Activated CD4-positive, alpha-beta T cell treated with anti-CD3 and anti-CD28 coated beads, Interleukin-2, amount 50 U/mL, for 1 hour (primary cell): Measurements from ENCODE around the gene SLIT3.
"Not testable (repeated sequence)": the region's sequence is repeated elsewhere in the genome, so short reads cannot be mapped to it uniquely, and the experiment has no call there.

Experiments
- DNase-seq: peaks from one replicate; pipeline ENCODE4 v3.0.0-alpha.2; 2020

Gene SLIT3

DNA sequence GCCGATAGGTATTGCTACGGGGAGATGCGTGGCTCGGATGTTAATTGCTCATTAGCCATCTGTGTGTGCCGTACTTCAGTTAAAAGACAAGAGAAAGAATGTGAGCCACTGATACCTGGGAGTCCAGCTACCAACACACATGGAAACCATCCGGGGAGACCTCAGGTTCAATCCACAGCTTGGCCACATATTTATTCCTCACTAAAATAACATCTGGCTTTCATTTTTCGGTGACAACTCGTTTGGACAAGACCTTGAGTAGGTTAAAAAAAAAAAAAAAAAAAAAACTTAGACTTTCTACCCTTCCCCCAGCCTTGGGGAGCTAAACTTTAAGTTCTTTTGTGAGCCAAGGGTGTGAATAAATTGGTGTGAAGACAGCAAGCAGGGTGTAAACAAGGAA is 84.1 kb downstream of the SLIT3 start:
- no peak for DNase-seq

DNA sequence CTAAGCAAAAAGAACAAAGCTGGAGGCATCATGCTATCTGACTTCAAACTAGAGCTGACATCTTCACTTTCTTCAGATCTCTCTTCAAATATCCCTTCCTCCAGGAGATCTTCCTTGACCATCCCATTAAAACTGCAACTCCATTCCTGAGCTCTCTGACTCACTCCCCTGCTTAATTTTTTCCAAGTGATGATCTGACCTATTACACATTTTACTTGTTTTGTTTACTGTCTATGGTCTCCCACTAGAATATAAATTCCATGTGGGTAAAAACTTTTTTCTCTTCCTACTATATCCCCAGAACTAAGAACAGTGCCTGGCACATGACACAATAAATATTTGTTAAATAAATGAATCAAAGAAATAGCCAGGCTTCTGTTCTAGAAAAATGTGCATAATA is 87.5 kb downstream of the SLIT3 start:
- no peak for DNase-seq

DNA sequence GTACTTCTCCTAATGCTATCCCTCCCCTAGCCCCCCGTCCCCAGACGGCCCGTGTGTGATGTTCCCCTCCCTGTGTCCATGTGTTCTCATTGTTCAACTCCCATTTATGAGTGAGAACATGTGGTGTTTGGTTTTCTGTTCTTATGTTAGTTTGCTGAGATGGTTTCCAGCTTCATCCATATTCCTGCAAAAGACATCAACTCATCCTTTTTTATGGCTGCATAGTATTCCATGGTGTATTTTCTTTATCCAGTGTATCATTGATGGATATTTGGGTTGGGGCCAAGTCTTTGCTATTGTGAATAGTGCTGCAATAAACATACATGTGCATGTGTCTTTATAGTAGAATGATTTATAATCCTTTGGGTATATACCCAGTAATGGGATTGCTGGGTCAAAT is 89.2 kb downstream of the SLIT3 start:
- not testable (repeated sequence) for DNase-seq

DNA sequence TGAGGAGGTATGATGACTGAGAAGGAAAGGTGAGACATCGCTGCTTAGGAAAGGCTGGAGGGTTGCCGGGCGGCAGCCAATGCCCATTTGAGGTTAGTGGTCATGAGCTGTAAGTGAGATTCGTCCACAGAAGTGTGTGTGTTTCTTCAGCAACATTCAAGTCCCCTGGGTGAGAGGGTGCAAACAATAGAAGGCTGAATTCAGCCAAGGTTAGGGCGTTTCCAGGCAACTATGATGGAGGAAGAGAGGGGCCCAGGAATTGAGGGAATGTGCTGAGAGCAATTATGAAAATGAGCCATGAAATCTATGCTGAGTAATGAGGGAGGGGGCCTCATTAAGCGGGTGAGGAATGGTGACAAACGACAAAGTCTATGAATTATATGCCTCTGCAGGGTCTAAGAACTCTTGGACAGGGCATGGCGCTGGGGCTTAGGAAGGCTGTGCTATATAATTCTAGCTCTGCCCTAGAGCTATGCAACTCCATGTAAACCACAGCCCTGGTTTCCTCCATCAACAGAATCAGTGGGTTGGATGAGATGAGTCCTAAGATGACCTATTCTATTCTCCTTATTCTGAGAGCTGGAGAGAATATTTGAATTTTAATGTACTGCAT is 96.0 kb downstream of the SLIT3 start:
- no peak for DNase-seq

DNA sequence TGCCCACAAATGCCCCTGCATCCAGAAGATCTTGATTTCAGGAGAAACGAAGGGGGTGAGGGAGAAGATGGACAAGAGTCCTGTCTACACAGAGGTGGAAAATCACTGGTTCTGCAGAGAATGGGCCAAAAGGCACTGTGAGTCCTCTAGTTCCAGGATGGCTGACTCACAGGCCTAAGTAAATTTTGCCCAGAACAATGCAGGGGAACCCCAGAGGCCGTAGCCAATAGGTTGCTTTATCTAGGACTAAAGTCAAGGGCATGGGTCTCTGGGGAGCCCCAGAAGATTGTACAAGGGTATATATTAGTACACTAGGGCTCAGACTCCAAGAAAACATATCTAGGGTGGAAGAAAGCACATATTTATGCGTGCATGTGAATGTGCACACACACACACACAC is 98.0 kb downstream of the SLIT3 start:
- DNase-seq, result no peak

DNA sequence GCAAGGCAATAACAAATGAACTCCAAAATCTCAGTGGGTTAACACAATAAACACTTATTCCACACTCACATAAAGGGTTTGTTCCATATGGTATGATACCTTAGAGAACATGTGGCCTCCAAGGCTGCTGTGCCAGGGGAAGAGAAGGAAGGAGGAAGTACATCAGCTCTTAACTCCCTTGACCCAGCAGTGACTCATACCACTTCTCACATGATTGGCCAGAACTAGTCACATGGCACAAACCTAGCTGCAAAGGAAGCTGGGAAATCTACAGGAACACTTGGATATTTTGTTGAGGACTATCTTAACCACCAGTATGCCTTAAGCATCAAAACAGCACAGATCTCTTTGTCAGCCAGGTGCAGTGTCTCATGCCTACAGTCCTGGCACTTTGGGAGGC is 99.3 kb downstream of the SLIT3 start:
- no peak for DNase-seq

DNA sequence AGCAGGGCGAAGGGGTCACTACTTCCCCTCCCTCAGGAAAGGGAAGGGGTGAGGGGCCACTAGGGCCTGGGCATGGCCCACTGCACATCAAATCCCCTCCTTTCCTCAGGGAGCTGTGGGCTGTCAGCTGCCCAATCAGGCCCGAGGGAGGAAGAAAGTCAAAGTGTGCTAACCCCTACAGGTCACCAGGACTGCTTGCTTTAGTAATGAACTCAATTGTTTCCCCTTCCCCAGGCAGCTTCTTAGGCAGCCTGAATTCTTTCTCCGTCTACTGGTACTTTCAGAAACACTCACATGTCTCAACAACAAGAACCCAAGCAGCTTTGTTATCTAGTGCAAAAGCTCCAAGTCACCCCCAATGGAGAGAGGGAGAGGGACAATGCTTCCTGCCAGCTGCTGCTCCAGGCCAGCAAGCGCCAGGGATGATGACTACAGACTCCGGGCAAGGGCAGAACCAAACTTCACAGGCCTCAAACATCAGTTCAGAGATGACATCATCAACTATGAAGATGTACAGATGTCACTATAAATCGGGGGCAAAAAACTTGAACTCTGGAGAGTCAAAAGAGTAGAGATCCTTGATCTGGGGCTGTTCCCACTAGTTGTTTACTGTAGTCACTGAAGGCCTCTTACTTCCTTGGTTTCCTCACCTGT is 100.7 kb downstream of the SLIT3 start:
- DNase-seq, result no peak

DNA sequence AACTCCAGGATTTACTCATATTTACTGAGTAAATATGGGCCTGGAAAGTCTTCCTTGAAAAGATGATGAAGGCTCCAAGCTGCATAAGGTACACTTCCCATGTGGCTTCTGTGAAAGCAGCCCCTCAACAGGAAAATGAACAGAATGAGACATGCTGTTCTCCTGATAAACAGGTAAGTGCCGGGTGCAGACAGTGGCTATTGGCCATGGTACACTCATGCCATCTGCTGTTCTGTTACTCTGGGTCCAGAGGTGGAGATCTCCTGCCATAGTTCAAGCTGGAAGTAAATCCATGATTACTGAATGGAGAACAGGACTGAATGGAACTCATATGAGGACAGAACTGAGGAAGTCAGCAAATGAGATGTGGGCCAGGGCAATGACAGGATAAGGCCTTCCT is 103.6 kb downstream of the SLIT3 start:
- DNase-seq, result no peak

DNA sequence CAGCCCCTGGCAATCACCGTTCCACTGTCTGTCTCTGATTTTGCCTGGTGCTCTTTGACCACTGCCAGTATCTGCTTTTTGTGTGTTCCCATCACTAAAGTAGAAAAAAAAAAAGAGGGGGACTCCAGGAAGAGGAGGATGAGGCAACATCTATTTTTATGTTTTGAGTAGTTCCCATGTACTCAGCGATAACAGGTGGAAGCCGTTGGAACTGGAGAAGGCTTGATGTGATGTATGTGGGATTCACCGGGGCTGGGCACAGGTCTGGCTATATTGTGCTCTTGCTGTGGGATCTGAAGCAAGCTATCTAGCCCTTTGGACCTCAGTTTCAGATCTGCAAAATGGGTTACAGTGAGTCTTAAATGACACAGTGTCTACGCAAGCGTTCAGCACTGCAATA is 104.9 kb downstream of the SLIT3 start:
- no peak for DNase-seq

DNA sequence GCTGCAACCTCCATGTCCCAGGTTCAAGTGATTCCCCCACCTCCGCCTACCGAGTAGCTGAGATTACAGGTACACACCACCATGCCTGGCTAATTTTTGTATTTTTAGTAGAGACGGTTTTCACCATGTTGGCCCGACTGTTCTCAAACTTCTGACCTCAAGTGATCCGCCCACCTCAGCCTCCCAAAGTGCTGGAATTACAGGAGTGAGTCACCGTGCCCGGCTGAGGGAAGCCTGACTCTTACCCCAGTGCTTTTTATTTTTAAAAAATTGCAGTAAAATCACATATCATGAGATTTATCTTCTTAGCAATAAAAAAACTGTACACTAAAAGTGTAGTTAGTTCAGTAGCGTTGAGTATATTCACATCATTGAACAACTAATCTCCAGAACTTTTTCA is 105.3 kb downstream of the SLIT3 start:
- DNase-seq, result no peak

DNA sequence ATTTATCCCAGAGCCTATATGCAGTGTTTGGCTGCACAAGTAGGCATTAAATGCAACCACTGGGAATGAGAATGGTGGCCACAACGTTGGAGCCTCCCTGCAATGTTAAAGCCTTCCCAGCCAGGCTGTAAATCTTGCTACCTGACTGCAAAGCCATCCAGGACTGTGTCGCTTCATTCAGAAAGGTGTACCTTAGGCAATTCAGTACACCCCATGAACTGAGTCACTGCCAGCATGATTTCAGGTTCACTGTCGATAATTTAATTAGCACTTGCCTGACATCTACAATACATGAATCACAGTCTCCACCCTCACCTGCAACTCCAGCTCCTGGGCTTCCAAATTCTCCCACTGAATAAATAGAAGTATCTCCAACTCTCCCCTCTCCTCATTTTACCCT is 108.4 kb downstream of the SLIT3 start:
- DNase-seq, result no peak

DNA sequence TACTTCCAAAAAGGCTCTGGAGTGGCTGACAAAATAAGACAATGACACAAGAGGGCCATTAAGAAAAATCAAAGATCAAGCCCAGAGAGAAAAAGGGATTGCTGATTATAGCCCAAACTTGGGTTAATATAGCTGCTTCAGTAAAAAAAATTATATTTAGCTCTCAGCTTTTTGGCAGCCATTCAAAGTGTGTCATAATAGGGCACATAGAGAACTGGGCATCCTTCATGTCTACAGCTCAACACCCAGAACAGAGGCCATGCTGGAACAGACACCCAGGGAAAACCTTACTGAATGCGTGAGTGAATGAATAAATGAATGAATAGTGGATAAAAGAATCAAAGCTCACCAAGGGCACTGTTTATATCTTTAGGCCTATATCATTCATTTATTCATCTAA is 110.1 kb downstream of the SLIT3 start:
- no peak for DNase-seq

DNA sequence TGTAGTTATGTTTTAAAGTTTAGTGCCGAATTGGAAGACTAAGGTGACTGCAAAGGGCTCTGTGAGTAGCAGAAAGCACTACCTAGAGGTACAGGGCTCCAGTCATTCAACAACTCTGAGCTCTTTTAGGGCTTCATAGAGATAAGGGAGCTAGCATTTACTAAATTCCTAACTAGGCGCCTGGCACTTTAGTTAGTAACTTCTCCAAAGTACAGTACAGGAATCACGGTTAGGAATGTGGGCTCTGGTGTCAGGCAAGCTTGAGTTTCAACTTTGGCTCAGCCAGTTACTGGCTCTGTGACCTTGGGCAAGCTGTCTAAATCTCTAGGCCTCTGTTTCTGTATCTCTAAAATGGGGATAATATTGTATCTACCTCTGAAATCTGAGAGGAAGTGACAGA is 115.3 kb downstream of the SLIT3 start:
- no peak for DNase-seq

DNA sequence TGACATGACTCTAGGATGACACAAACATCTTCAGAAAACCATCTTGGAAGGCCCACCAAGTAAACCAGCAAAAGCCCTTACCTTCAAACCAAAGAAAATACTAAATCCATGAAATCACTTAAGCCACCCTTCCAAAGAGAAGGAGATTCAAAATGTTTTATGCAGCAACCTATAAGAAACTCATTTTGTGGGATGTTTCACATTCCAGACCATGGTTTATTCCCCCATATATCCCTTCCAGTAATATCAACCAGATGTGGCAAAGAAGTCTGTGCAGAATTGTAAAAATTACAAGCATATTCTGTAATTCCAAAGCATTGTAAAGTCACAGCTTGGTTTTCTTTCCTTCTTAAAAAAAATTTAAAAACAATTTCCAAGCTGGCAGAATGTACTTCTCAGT is 117.4 kb downstream of the SLIT3 start:
- no peak for DNase-seq

DNA sequence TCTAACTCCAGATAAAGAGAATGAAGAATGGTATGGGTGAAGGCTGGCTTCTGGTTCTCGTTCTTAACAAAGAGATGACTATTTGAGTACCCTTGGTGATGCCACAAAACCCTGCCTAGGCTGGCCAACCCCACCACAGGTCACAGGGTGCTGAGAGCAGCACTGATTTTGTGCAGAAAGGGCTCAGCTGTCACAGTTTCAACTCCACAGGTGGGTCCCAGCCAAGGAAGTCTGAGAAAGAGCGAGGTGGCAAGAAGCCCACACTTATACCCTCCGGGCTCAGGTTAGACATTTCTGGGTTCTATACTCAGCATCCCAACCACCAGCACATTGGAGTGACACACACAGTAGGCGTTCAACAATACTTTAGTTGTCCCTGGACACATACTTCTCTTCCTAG is 118.1 kb downstream of the SLIT3 start:
- DNase-seq, result no peak

DNA sequence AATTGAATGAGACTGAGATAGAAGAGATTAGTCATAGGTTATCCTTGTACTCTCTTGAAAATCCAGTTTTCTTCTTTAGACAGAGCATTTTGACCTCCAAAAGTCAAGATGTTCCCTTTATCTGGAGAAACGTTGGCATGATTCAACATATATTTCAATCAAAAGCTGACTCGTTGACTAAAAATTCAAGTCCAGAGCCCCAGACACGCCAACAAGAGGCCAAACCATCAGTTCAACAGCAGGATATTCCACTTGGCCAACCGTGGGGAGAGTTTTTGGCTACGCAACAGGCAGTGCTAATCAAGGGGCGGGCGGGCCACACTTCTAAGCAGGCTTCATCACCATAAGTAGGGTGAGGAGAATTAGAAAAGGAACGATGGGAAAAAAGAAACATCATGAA is 119.1 kb downstream of the SLIT3 start:
- DNase-seq, result no peak

DNA sequence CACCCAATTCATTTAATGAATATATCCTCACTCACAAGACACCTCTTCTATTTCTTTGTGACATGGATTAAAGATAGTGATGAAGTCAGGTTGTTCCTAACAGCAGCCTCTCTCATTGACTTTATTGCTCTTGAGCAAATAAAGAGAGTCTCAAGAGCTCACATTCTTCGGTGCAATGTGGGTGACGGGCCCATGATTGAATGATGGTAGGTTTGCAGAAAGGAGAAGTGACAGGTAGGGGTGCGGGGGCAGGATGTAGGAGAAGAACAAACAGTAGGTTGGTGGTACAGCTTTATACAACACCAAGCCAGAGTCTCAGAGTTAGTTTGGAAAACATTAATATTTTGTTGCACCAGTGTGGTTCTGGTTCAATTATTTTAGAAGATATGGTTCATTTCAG is 122.2 kb downstream of the SLIT3 start:
- DNase-seq, result no peak

DNA sequence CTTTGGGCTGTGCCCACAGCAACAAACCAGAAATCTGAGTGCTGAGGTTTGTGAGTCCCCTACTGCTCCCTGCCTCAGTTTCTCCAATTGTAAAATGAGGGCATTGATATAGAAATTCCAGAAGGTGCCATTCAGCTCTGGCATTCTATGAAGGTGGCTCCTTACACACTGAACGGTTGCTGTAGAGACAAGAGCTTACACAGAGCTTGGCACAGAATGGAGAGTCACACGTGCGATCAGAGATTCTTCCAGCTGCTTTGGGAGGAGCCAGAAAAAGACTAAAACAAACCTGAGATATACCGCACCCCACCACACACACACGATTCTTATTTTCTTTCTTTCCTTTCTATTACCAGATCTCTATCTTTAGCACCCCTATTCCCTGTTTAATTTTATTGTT is 122.7 kb downstream of the SLIT3 start:
- DNase-seq, result no peak

DNA sequence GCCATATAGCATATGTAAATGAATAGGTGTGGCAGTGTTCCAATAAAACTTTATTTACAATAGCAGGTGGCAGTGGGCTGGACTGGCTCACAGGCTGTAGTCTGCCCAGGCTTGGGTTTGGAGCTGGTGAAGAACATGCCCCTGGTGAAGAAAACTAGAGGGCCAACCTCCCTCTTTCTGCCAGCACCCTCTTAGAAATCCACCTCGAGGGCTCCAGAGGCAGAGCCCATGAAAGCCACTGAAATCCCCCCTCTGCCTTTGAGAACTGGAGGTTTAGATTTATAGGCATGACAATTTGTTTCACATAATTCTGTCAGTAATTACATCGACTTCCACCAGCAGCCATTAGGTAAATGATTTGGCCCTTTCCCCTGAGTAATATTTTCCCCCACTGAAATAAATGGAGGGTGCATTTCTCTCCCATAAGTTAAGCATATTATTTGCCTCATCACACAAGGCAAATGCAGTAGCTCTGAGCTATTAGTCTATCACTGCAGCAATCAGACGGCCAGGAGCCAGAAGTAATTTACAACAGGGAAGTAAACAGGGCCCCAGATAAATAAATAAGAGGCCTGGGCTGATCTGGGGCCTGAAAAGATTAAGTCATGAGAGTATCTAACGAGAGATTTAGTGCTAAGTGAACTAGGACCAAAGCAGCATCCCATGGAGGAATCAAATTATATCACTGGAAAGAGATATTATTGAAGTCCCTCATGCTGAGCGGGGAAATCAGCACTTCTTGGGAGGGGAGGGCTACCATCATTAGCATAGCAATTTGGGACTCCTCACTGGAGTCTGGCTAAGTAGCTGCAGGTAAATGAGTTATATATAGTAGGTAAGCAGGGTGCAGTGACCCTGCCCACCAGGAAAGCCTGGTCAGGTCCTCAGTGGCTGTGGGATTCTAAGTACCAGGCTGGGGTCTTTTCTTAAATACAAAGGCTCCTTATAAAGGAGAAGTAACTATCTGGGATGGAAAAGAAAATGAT is 123.9 kb downstream of the SLIT3 start:
- no peak for DNase-seq

DNA sequence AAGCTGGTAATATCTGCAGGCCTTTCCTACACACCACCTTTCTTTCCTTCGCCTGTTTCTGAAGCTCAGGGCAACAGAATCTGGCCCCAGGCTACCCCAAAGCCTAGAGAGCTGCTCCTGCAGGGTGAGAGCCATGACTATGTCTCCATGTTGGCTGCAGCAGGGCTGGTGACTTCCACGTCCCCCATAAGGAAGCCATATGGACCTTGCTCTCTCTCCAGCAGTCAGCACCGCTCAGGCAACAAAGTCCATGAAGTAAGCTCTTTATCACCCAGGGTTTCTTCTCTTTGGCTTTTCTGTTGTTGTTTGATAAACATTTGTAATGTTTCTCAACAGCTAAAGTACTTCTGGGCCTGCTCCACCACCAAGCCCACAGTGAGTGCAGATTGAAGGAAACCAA is 125.2 kb downstream of the SLIT3 start:
- DNase-seq, result no peak

DNA sequence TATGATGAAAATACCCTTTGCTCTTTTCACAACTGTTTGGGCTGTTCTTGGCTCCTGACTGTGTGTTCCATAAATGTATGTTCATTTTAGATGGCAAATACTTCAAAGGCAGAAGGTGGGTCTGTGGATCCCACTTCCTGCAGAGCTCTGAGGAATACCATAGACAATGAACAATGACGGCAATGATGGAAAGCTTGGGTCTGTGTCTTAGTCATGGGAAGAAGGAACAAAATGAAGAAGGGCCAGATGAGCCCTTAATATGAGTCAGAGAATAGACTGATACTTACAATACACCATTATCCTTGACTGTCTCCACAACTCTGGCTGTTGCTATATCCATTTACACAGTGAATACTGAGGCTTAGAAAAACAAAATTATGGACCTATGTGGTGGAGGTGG is 126.0 kb downstream of the SLIT3 start:
- no peak for DNase-seq

DNA sequence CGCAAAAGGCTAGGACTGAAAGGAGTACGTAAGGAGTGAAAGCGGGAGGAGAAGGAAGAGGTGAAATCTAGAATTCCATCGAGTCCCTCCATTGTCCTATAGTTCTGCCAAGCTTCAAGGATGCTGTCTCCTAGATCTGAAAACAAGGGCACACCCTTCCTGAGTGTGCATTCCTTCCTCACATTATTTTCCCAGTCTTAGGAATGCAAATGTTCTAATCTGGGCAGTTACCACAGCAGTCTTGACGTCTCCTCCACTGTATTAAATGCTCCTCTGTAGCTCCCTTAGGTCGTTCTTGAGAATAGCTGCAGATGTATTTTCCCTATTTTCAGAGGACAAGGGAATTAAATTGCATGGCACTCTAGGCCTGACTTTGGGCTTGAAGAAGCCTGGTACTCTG is 127.6 kb downstream of the SLIT3 start:
- no peak for DNase-seq

DNA sequence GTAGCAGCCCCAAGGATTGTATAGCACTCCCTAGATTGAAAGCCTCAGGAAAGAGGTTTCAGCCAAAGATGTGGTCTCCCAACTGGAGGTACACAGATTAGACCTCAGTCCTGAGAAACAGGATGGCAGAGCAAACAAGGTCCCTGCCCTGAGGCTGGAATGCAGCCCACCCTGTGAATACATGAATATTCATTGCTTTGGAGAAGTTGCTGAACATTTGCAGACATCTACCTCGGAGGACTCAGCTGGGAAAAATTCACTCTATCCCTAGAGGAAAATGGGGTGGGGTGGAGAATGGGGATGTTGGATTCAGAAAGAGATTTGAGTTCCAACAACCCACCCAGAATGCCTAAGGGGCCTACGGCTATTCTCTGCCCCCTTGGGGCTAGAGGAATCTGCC is 129.4 kb downstream of the SLIT3 start:
- no peak for DNase-seq

DNA sequence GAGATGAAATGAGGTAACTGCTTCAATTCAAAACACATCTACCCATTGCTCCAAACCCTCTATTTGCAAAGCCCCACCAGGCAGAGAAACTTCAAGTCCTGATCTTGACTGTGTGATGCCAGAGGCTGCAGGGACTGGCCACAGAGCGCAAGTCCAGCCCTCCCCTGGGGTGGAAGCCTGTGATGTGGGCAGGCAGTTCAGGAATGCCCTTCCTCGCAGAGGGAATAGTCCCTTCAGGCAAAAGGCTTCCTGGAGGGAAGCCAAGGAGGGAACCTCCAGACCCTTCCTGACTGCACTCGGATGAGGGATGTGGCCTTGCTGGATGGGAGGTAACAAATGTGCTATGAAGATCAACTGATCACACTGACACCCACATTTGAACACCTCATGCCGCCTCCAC is 131.2 kb downstream of the SLIT3 start:
- DNase-seq, result no peak
